Hematopoietic multipotent progenitor cell treated with erythropoietin and hydrocortisone succinate and interleukin-3 and kit ligand, for 15 days (in vitro differentiated cells): ENCODE measurements around the gene RFPL4AL1.
A peak's percentile ranks its signal among the peaks of the same experiment; 100 is the strongest.
"Not testable (repeated sequence)": the region's sequence is repeated elsewhere in the genome, so short reads cannot be mapped to it uniquely, and the experiment has no call there.

Source experiments
- DNase-seq: peaks from one replicate; pipeline ENCODE4 v3.0.0-alpha.2; 2015; ENCODE audit warnings: low spot score

RFPL4AL1 gene

DNA sequence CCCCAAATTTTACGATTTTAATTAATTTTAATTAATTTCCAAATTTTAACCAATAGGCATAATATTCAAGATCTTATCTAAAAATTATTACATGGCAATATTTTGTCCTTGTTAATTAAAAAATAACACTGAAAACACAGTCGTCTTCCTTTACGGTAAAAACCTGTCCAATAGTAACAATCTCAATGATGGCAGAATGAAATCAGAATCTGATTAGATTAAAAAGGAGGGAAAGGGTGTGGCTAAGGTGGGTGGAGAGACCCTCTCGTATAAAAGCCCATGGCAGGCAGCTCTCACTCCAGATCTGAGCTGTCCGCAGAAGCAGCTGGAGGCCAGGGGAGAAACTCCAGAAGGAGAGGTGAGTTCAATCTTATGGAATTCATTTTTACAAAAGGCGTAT is at the start of gene RFPL4AL1:
Gene RFPL4AL1, plus strand, starts transcription at position 301 of the 400 bp plus-strand sequence. CDS start 2,687 bp downstream, outside the sequence.
- DNase-seq = not testable (repeated sequence)

DNA sequence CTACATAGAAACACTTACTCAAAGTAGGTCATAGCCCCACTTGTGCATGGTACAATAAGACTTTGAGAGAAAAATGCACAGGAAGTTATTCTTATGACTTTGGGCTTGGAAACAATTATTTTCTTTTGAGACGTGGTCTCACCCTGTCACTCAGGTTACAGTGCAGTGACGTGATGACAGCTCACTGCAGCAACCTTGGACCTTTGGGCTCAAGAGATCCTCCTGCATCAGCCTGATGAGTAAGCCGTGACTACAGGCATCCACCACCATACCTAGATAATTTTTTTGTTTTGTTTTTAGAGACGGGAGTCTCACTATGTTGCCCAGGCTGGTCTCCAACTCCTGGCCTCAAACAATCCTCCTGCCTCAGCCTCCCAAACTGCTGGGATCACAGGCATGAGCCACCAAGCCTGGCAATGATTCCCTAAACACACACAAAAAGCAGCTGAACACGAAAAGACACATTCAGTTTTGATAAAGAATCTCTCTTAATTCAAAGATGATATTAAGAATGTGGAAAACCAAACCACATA is 48.6 kb upstream of the RFPL4AL1 start:
- no peak for DNase-seq

DNA sequence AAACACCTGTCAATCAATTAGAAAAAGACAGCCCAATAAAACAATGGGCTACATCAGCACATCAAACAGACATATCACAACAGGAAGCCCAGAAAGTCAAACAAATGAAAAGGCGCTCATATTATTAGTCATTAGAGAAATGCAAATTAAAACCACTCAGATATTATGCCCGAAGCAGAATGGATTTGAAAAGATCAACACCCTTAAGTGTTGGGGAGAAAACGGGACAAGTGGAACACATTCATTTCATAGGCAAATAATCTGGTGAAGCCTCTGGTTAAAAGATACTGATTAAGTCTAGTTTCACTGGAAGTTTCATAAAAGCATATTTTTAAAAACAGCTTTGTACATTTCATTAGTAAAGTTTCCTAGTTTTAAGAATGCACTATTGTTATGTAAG is 48.1 kb upstream of the RFPL4AL1 start:
- DNase-seq = no peak

DNA sequence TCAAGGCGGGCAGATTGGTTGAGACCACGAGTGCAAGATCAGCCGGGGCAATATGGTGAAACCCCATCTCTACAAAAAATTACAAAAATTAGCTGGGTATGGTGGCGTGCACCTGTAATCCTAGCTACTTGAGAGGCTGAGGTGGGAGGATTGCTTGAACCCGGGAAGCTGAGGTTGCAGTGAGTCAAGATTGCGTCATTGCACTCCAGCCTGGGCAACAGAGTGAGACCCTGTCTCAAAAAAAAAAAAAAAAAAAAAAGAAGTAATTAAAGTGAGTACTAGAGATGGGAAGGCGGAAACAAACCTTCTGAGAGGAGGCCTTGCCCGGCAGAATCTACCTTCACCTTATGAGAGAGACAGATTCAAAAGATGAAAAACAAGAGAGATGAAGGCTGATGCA is 45.4 kb upstream of the RFPL4AL1 start:
- DNase-seq = no peak

DNA sequence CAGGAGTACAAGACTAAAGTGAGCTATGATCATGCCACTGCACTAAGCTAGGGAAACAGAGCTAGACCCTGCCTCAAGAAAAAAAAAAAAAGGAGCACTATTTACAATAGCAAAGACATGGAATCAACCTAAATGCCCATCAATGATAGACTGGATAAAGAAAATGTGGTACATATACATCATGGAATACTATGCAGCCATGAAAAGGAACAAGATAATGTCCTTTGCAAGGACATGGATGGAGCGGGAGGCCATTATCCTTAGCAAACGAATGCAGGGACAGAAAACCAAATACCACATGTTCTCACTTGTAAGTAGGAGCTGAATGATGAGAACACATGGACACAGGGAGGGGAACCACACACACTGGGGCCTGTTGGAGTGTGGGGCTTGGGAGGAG is 38.5 kb upstream of the RFPL4AL1 start:
- not testable (repeated sequence) for DNase-seq

DNA sequence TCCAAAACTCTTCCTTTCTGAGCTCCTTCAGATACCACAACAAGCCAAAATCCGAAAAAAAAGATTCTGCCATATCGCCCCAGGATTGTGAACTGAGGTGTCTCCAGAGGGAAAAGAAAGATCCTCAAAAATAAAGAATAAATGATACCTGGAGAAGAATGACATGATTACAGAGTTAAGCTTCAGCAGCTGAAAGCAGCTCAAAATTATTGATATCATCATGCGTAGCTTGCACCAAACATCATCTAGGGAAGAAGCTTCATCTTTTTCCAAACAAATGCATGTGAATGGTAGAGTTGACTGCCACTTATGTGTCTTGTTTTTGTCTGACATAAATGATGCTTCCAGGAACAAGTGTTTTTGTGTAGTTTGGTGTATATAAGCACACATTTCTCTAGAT is 30.6 kb upstream of the RFPL4AL1 start, which contains the start of gene NLRP9:
Gene NLRP9, minus strand, starts transcription at position 101 of the 400 bp plus-strand sequence. Its CDS starts 28 bp downstream, at position 73.
- DNase-seq = no peak

DNA sequence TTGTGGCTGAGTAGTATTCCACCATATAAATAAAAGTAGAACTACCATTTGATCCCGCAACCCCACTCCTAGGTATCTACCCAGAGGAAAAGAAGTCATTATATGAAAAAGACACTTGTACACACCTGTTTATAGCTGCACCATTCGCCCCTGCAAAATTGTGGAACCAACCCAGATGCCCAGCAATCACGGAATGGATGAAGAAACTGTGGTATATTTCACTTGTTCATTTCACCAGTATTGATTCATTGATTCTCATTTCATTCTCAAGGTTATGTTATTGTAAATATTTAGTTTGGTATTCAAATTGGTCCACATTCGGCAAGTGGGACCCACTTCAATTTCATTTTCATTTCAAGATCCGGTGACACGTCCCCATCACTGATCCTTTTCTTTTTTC is 18.2 kb upstream of the RFPL4AL1 start:
- no peak for DNase-seq

DNA sequence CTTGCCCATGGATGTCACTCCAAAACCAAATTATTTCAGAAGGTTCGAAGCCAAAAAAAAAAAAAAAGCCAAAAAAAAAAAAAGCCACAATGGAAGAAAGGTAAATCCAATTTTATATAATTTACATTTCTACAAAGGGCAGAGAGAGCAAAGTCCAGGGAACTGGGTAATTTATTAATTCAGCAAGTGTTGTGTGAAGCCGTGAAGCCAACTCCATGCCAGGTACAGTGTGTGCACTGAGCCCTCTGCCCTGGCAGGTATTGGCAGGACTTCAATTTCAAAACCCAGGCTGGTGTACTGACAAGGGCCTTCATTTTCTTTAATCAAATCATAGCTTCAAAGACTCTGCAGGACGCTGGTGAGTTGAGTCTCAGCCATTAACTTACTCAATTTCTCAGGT is 15.5 kb upstream of the RFPL4AL1 start:
- no peak for DNase-seq

DNA sequence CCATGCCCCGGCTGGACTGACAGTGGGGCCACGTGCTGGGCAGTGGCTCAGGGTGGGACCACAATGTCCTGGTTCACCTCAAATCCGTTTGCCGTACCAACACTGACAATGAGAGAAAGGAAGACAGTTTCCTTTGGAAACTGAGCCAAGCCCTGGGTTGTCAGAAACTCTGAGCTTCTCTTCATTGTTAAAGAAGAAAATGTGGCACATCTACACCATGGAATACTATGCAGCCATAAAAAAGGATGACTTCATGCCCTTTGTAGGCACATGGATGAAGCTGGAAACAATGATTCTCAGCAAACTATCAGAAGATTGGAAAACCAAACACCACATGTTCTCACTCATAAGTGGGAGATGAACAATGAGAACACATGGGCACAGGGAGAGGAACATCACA is 12.1 kb upstream of the RFPL4AL1 start:
- DNase-seq = not testable (repeated sequence)

DNA sequence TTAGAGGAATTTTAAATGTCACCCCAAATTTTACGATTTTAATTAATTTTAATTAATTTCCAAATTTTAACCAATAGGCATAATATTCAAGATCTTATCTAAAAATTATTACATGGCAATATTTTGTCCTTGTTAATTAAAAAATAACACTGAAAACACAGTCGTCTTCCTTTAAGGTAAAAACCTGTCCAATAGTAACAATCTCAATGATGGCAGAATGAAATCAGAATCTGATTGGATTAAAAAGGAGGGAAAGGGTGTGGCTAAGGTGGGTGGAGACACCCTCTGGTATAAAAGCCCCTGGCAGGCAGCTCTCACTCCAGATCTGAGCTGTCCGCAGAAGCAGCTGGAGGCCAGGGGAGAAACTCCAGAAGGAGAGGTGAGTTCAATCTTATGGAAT is 10.1 kb upstream of the RFPL4AL1 start, which contains the start of gene RFPL4A:
Gene RFPL4A, plus strand, starts transcription at position 301 of the 400 bp plus-strand sequence. CDS start 2,704 bp downstream, outside the sequence.
- DNase-seq = not testable (repeated sequence)

DNA sequence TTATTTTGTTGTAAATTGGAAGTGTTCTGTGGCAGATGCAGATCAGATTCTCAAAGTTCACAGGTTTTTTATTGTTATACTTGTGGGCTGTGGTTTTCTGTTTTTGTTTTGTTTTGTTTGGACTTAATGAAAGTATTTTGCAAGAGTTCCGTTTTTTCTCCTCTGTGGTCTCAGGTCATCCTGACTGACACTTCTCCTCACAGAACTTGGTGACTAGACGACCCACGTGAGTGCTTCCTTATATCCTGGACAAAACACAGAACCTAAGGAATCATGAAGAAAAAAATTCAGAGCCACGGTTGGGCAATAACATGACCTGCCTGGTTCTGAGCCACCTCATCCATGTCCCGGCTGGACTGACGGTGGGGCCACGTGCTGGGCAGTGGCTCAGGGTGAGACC is 2.5 kb upstream of the RFPL4AL1 start:
- no peak for DNase-seq

DNA sequence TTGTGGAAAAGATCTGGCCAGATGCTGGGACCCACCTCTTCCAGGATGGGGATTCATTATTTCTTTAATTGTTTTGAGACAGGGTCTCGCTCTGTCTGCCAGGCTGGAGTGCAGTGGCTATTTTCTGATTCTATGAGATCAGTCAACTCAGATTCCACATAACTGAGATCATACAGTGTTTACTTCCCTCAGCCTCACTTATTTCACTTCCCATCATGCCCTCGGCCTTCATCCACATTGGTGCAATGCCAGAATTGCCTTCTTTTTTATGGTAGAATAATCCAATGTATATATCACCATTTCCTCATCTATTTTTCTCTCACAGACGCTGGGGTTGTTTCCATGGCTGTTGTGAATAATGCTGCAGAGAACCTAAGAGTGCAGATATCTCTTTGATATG is 714 bp downstream of the RFPL4AL1 start:
- not testable (repeated sequence) for DNase-seq

DNA sequence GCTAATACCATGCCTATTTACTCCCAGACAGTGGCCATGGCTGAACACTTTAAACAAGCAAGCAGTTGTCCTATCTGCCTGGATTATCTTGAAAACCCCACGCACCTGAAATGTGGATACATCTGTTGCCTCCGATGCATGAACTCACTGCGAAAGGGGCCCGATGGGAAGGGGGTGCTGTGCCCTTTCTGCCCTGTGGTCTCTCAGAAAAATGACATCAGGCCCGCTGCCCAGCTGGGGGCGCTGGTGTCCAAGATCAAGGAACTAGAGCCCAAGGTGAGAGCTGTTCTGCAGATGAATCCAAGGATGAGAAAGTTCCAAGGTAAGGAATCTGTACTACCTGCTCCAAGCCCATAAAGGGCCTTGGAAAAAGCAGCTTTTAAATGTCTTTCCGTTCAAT is 8.6 kb downstream of the RFPL4AL1 start:
- DNase-seq = no peak

DNA sequence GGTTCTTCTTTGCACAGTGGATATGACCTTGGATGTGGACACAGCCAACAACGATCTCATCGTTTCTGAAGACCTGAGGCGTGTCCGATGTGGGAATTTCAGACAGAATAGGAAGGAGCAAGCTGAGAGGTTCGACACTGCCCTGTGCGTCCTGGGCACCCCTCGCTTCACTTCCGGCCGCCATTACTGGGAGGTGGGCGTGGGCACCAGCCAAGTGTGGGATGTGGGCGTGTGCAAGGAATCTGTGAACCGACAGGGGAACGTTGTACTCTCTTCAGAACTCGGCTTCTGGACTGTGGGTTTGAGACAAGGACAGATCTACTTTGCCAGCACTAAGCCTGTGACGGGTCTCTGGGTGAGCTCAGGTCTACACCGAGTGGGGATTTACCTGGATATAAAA is 9.4 kb downstream of the RFPL4AL1 start:
- no peak for DNase-seq

DNA sequence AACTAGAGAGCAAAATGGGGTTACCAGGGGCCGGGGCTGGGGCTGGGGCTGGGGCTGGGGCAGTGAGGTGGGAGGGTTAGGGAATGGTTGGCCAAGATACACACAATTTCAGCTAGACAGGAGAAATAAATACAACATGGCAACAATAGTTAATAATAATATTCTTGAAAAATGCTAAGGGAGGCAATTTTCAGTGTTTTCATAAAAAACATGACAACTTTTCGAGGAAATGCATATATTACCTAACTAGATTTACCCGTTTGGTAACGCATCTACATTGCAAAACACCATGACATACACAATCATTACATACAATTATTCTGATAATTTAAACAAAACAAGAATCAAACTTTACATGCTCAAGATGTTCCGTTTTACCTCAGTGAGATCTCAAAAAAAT is 12.2 kb downstream of the RFPL4AL1 start:
- no peak for DNase-seq

DNA sequence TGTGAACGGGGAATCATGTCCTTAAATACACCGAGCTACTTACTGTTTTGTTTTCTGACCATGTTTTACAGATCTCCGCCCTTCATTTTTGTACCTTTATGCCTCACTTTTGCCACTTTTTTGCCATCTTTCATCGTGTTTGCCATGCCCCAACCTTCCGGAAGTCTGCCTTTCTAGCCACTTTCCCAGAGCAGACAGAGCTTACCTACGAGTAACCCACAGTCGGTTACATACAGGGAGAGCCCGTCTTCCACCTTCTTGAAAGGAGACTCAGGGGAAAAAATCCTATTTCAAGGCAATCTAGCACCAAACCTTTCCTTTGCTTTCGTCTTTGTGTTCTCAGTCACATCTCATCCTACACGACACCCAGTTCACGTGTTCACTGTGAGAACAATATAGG is 26.1 kb downstream of the RFPL4AL1 start:
- no peak for DNase-seq

DNA sequence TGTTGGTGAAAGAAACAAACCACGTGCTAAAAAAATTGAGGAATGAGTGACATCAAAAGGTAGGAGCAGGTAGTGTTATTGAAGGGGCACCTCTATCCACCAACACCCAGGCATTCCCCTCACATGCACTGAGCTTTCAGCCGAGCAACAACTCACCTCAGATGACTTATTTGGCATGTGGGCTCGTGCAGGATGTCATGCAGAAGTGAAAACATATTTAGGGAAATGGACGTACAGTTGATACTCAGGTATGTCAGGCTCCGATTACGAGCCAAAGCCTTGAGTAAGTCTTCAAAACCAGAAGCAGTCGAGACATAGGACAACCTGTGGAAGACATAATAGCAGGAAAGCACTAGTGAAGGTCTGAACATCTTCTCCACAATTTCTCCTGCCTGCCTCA is 32.5 kb downstream of the RFPL4AL1 start:
- DNase-seq = no peak

DNA sequence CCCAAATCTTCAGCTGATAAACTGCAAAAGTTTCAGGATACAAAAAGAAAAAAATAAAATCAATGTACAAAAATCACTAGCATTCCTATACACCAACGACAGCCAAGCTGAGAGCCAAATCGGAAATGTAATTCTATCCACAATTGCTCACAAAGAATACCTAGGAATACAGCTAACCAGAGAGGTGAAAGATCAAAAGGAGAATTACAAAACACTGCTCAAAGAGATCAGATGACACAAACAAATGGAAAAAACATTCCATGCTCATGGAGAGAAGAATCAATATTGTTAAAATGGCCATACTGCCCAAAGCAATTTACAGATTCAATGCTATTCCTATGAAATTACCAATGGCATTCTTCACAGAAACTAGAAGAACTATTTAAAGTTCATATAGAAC is 33.4 kb downstream of the RFPL4AL1 start:
- DNase-seq = no peak

DNA sequence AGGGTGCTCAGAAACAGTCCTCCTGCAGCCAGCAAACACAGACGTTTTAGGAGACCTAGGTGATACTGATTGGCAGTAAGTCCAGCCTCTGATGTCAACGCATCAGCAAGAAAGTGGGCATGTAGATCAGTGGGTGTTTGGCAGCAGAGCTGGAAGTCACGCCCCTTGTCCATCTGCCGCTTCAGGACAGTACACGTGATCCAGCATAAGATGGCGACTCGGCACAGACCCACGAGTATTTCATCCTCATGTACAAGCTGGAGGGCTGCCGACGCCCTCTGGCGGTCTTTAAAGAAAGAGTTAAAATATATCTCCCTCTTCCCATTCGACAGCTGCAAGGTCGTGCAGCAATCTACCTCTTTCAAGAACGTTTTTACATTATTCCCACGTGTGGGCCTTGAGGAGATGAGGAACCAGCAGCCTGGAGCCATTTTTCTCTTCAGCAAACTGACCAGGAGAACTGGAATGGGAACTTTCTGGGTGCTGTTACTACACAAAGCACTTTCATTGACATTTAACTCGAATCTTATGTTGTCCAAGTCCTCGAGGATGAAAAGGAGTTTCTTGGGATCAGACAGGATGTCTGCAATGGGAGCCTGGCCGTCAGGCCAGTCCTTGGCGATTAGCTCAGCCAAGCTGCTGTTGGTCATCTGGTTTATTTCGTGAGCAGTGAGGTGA is 40.6 kb downstream of the RFPL4AL1 start:
- peak; percentile 16 for DNase-seq

DNA sequence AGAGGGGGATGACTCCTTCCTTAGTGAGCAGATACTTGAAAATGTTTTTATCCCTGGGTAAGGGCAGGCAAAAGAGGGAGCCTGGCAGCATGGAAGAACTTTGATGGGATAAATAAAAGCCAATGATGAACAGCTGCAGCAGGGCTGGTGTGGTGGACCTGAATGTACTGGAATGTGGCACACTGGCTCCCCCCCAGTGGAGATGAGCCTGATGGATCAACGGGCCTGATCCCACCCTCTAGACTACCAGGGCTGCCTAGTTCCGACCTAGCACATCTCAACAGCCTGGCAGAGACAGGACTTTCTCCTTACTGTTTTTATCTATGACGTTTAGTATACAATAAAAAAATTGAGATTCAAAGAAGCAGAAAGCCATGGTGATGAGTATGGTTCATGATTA is 42.4 kb downstream of the RFPL4AL1 start:
- DNase-seq = no peak

DNA sequence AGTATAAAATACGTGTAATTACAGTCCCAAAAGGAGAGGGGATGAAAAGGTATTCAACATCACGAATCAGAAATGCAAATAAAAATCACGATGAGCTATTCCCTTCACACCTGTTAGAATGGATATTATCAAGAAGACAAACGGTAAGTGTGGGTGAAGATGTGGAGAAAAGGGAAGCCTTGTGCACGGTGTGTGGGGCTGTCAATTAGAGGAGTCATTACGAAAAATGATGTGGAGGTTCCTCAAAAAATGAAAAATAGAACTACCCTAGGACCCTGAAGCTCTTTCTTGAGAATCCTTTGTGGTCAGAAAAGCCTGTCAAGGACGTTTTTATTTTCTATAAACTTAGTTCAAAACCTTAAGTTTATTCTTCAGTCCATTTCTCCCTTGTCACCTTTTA is 43.5 kb downstream of the RFPL4AL1 start:
- DNase-seq = no peak

DNA sequence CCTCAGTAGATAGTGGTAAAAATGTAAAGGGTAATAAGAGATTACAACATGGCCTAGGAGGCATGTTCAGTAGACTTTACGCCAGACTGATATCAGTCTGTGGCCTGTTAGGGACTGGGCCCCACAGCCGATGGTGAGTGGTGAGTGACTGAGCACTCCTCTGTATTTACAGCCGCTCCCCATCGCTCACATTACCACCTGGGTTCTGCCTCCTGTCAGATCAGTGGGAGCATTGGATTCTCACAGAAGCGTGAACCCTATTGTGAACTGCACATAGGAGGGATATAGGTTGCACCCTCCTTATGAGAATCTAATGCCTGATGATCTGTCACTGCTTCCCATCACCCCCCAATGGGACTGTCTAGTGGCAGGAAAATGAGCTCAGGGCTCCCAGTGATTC is 45.0 kb downstream of the RFPL4AL1 start:
- DNase-seq = no peak

DNA sequence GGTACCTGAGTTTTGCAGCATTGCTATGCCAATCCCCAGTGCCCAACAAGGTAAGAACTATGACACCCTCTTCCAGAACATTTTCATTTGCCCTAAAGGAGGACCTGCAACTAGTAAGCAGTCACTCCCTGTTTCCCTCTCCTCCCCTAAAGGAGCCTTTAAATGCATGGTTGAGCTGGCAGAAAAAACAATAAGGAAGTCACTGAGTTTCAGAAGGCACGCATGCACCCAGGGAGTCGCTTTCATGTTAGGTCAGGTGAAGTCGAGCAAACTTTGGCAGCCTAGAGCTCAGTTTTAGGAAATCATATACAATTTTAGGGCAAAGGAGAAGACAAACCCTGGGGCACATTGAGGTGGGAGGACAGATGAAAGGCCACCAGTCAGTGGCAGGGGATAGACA is 51.1 kb downstream of the RFPL4AL1 start:
- DNase-seq = no peak
